PC-3 (cell line): ENCODE results near the gene LRRC75B. TPM values are rescaled to one million over a fixed set of nuclear protein-coding genes. Genes with fewer than 3 reads are reported as not detected.

Experiments
- ATAC-seq: fragments of 200-7000 bp; cut with Tn5 transposase; 2 replicates; pipeline ENCODE4 v1.9.1; 2020; ENCODE audit warnings: mild to moderate bottlenecking, moderate library complexity
- BruUV-seq: library from RNA; stranded (reverse); fragments of 400-500 nt; replicated peaks from 2 replicates; lab custom pipeline; 2021; lab: Mats Ljungman, UMichigan
- CTCF ChIA-PET: fragments of 300-600 bp; sonication (Branson Sonifier 250); formaldehyde crosslinking; loops from one replicate; lab custom pipeline; 2022; ENCODE audit warnings: antibody characterized with exemption; lab: Charles Lee
- POLR2A ChIA-PET: fragments of 300-600 bp; sonication (Branson Sonifier 250); formaldehyde crosslinking; loops from one replicate; lab custom pipeline; 2022; ENCODE audit warnings: antibody characterized with exemption; ENCODE audit not compliant: unreplicated experiment; lab: Charles Lee
- DNase-seq: peaks from one replicate; pipeline ENCODE4 v3.0.0-alpha.2; 2015
- H2AFZ ChIP-seq: fragments of 300-600 bp; sonication (generic); 2 replicates; pipeline ENCODE4 v1.6.0; 2016; ENCODE audit warnings: antibody characterized with exemption, low read length
- H3F3A ChIP-seq: fragments of 300-600 bp; sonication (generic); one replicate; pipeline ENCODE4 v1.6.0; 2017; ENCODE audit warnings: antibody characterized with exemption, low read length, control low read depth, mild to moderate bottlenecking; ENCODE audit not compliant: unreplicated experiment
- H3K27ac ChIP-seq: fragments of 300-600 bp; sonication (generic); 2 replicates; pipeline ENCODE4 v1.5.1; 2016; ENCODE audit warnings: mild to moderate bottlenecking, low read length
- H3K27me3 ChIP-seq: fragments of 300-600 bp; sonication (generic); 2 replicates; pipeline ENCODE4 v1.6.1; 2016; ENCODE audit warnings: low read length, mixed read lengths
- H3K36me3 ChIP-seq: fragments of 300-600 bp; sonication (generic); 2 replicates; pipeline ENCODE4 v1.6.1; 2016; ENCODE audit warnings: low read depth, mixed run types, low read length, mixed read lengths
- H3K4me1 ChIP-seq: fragments of 300-600 bp; sonication (generic); 2 replicates; pipeline ENCODE4 v1.5.1; 2016; ENCODE audit warnings: low read length; ENCODE audit not compliant: insufficient read depth
- H3K4me2 ChIP-seq: fragments of 300-600 bp; sonication (generic); 2 replicates; pipeline ENCODE4 v1.6.0; 2016; ENCODE audit warnings: low read length
- H3K4me3 ChIP-seq: fragments of 300-600 bp; sonication (generic); 2 replicates; pipeline ENCODE4 v1.5.1; 2016; ENCODE audit warnings: mild to moderate bottlenecking, low read length, mixed read lengths
- H3K79me2 ChIP-seq: fragments of 300-600 bp; sonication (generic); 2 replicates; pipeline ENCODE4 v1.6.1; 2017; ENCODE audit warnings: low read length, mixed read lengths
- H3K9ac ChIP-seq: fragments of 300-600 bp; sonication (generic); 2 replicates; pipeline ENCODE4 v1.6.0; 2016; ENCODE audit warnings: mild to moderate bottlenecking, low read length
- H3K9me2 ChIP-seq: fragments of 300-600 bp; sonication (generic); replicated peaks from 2 replicates; pipeline ENCODE4 v1.6.1; 2016; ENCODE audit warnings: mixed run types, low read length, mixed read lengths
- H3K9me3 ChIP-seq: fragments of 300-600 bp; sonication (generic); 2 replicates; pipeline ENCODE4 v1.6.1; 2016; ENCODE audit warnings: low read length, mixed read lengths
- H4K20me1 ChIP-seq: fragments of 300-600 bp; sonication (generic); 2 replicates; pipeline ENCODE4 v1.6.1; 2016; ENCODE audit warnings: low read length, mixed read lengths
- EZH2 ChIP-seq: fragments of 300-600 bp; sonication (generic); IDR thresholded peaks from one replicate; pipeline ENCODE4 v1.6.1; 2017; ENCODE audit warnings: antibody characterized with exemption, mild to moderate bottlenecking, low read length; ENCODE audit not compliant: unreplicated experiment
- EZH2phosphoT487 ChIP-seq: fragments of 300-600 bp; sonication (generic); IDR thresholded peaks from 2 replicates; pipeline ENCODE4 v1.6.1; 2018; ENCODE audit warnings: mild to moderate bottlenecking, antibody characterized with exemption, low read length, borderline replicate concordance
- intact Hi-C: fragments of 100-400 bp; cut with micrococcal nuclease; formaldehyde crosslinking; loops from 2 replicates; pipeline ENCODE4 v1.9.0; 2023
- total RNA-seq: library from RNA; depleted of rRNA; stranded (reverse); fragments of >200 nt; gene quantifications from 2 replicates; pipeline ENCODE4 v1.2.3, GENCODE V29; 2014
- TF ChIP-seq, protein P1 (sequence below): fragments of 300-600 bp; sonication (generic); conservative IDR thresholded peaks from 2 replicates; pipeline ENCODE4 v1.5.1; 2017; ENCODE audit warnings: antibody characterized with exemption, low read depth, mild to moderate bottlenecking, low read length

LRRC75B gene
- total RNA-seq, 1 experiment from 2014 or later, result 4.5 TPM

- POLR2A ChIA-PET, result interaction anchor here (0.6 kb wide), 1 partner anchor 29 kb away, joined by 4 read pairs; the partner anchor contains the start of gene GUCD1
- intact Hi-C loops, result no loop called here
These were observed 9.4 kb downstream of the LRRC75B start for GRCh38 chr22:24583221-24584165.

DNA sequence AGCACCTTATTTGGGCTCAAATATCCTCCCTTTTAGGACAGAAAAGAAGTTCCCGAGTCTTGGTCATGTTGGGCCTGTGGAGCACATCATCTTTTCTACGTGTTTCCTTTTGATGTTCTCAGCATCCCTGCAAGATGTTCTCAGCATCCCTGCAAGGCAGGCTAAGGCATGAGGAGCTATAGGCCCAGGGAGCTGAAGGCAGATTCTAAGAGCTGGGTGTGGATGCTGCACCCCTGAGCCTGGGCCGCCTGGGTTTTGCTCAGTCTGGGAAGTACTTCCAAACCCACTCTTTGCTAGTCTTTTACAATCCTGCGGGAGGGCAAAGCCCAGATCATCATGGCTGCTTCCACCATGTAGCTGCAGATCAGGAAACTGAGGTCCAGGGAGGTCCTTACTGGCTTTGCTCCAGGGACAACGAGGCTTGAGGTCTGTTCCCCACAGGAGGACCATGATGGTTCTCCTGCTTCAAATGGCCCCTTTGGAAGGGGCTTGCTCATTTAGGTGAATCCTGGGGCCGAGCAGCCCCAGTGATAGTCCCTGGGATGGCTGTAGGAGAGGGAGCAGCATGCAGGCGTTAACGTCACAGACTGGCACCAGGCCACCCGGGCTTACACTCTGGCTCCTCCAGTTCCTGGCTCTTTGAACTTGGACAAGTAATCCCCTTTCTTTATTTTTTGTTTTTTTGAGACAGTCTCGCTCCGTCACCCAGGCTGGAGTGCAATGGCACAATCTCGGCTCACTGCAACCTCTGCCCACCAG, 10.6 kb downstream of the LRRC75B start:
- POLR2A ChIA-PET, result no interaction called here
- no TSS peak for BruUV-seq
- Histone ChIP-seq H3K27ac (no peak overlapping the region), H3K27me3 (no peaks in the 10 kb centered on the region), H3F3A (no peaks in the 10 kb centered on the region), H3K4me1 (peaks cover 11% of the 10 kb centered on the region), H4K20me1 (0 out of 2 replicates have a peak, but pooled peaks cover 4% of the 10 kb centered on the region), H3K4me2 (no peak overlapping the region), H3K9ac (no peak overlapping the region), H3K9me3 (no peaks in the 10 kb centered on the region), H3K79me2 (no peaks in the 10 kb centered on the region), H2AFZ (no peak overlapping the region), H3K4me3 (no peak overlapping the region), H3K9me2 (no peaks in the 10 kb centered on the region), H3K36me3 (no peaks in the 10 kb centered on the region)
- no peak for ATAC-seq
- CTCF ChIA-PET, result no interaction called here
- intact Hi-C loops, result no loop called here
- no peak for DNase-seq
- TF ChIP-seq EZH2phosphoT487 (no peak), EZH2 (no peak)
- TF ChIP-seq, protein P1, sequence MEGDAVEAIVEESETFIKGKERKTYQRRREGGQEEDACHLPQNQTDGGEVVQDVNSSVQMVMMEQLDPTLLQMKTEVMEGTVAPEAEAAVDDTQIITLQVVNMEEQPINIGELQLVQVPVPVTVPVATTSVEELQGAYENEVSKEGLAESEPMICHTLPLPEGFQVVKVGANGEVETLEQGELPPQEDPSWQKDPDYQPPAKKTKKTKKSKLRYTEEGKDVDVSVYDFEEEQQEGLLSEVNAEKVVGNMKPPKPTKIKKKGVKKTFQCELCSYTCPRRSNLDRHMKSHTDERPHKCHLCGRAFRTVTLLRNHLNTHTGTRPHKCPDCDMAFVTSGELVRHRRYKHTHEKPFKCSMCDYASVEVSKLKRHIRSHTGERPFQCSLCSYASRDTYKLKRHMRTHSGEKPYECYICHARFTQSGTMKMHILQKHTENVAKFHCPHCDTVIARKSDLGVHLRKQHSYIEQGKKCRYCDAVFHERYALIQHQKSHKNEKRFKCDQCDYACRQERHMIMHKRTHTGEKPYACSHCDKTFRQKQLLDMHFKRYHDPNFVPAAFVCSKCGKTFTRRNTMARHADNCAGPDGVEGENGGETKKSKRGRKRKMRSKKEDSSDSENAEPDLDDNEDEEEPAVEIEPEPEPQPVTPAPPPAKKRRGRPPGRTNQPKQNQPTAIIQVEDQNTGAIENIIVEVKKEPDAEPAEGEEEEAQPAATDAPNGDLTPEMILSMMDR, result no peak

More at GRCh38 chr22:24583221-24584165, 9.4 kb downstream of the LRRC75B start:
- DNase-seq (no peak), ATAC-seq (no peak)
- Histone ChIP-seq H3K9ac (no peak overlapping the region), H3K4me3 (no peak overlapping the region), H3K36me3 (no peaks in the 10 kb centered on the region), H3K4me2 (no peak overlapping the region), H3F3A (no peaks in the 10 kb centered on the region), H3K9me3 (no peaks in the 10 kb centered on the region), H3K9me2 (no peaks in the 10 kb centered on the region), H3K79me2 (no peaks in the 10 kb centered on the region), H3K27me3 (no peaks in the 10 kb centered on the region), H3K27ac (no peak overlapping the region), H2AFZ (no peak overlapping the region), H4K20me1 (0 out of 2 replicates have a peak, but pooled peaks cover 4% of the 10 kb centered on the region), H3K4me1 (peaks cover 8% of the 10 kb centered on the region)
- TF ChIP-seq EZH2, result no peak
- TF ChIP-seq EZH2phosphoT487, result no peak
- TF ChIP-seq, protein P1, result no peak
- CTCF ChIA-PET, result interaction anchor here (0.6 kb wide), 1 partner anchor 427 kb away, joined by 3 read pairs; no protein-coding TSS in a partner anchor
- no TSS peak for BruUV-seq
